ENCODE measurements around the gene EYS. TPM values are rescaled to one million over a fixed set of nuclear protein-coding genes. Genes with fewer than 3 reads are reported as not detected.

EYS gene
- total RNA-seq, 1 experiment from 2014 or later: not detected

- DNase-seq (ENCODE audit: low spot score): no peak
- in situ Hi-C loops (cut with HindIII; ENCODE audit: low sequenced_read_pairs): no loop called here
These were observed 983.5 kb downstream of the EYS start for GRCh38 chr6:64723327-64724058.

GRCh38 chr6:64721865-64722264 is 985.2 kb downstream of the EYS start:
- no peak for DNase-seq (ENCODE audit: low spot score)
- in situ Hi-C loops (cut with HindIII; ENCODE audit: low sequenced_read_pairs): no loop called here

- in situ Hi-C loops (cut with HindIII; ENCODE audit: low sequenced_read_pairs): no loop called here
- no peak for DNase-seq (ENCODE audit: low spot score)
These were observed 989.7 kb downstream of the EYS start for GRCh38 chr6:64717281-64717680.

- no peak for DNase-seq (ENCODE audit: low spot score)
- in situ Hi-C loops (cut with HindIII; ENCODE audit: low sequenced_read_pairs): no loop called here
These were observed 991.4 kb downstream of the EYS start for GRCh38 chr6:64715624-64716023.

GRCh38 chr6:64714073-64714472 is 993.0 kb downstream of the EYS start:
- in situ Hi-C loops (cut with HindIII; ENCODE audit: low sequenced_read_pairs): no loop called here
- DNase-seq (ENCODE audit: low spot score): no peak

GRCh38 chr6:64713175-64713574 is 993.9 kb downstream of the EYS start:
- no peak for DNase-seq (ENCODE audit: low spot score)
- in situ Hi-C loops (cut with HindIII; ENCODE audit: low sequenced_read_pairs): no loop called here

- in situ Hi-C loops (cut with HindIII; ENCODE audit: low sequenced_read_pairs): no loop called here
- DNase-seq (ENCODE audit: low spot score): no peak
These were observed 994.4 kb downstream of the EYS start for GRCh38 chr6:64712606-64713005.

- in situ Hi-C loops (cut with HindIII; ENCODE audit: low sequenced_read_pairs): no loop called here
These were observed 1003.1 kb downstream of the EYS start for GRCh38 chr6:64703922-64704321.

GRCh38 chr6:64696053-64696452 is 1011.0 kb downstream of the EYS start:
- in situ Hi-C loops (cut with HindIII; ENCODE audit: low sequenced_read_pairs): no loop called here

More at GRCh38 chr6:64703922-64704321, 1003.1 kb downstream of the EYS start:
- no peak for DNase-seq (ENCODE audit: low spot score)

GRCh38 chr6:64694356-64694755 is 1012.7 kb downstream of the EYS start:
- no peak for DNase-seq (ENCODE audit: low spot score)
- in situ Hi-C loops (cut with HindIII; ENCODE audit: low sequenced_read_pairs): no loop called here

More at GRCh38 chr6:64696053-64696452, 1011.0 kb downstream of the EYS start:
- no peak for DNase-seq (ENCODE audit: low spot score)

- in situ Hi-C loops (cut with HindIII; ENCODE audit: low sequenced_read_pairs): no loop called here
- no peak for DNase-seq (ENCODE audit: low spot score)
These were observed 1016.0 kb downstream of the EYS start for GRCh38 chr6:64691064-64691463.

GRCh38 chr6:64685401-64685800 is 1021.6 kb downstream of the EYS start:
- DNase-seq (ENCODE audit: low spot score): no peak
- in situ Hi-C loops (cut with HindIII; ENCODE audit: low sequenced_read_pairs): no loop called here

GRCh38 chr6:64683682-64684081 is 1023.3 kb downstream of the EYS start:
- DNase-seq (ENCODE audit: low spot score): no peak
- in situ Hi-C loops (cut with HindIII; ENCODE audit: low sequenced_read_pairs): no loop called here

GRCh38 chr6:64681416-64682160 is 1025.4 kb downstream of the EYS start:
- in situ Hi-C loops (cut with HindIII; ENCODE audit: low sequenced_read_pairs): no loop called here
- no peak for DNase-seq (ENCODE audit: low spot score)

- in situ Hi-C loops (cut with HindIII; ENCODE audit: low sequenced_read_pairs): no loop called here
- no peak for DNase-seq (ENCODE audit: low spot score)
These were observed 1026.6 kb downstream of the EYS start for GRCh38 chr6:64680446-64680845.

GRCh38 chr6:64679416-64679815 is 1027.6 kb downstream of the EYS start:
- in situ Hi-C loops (cut with HindIII; ENCODE audit: low sequenced_read_pairs): no loop called here
- DNase-seq (ENCODE audit: low spot score): no peak

- in situ Hi-C loops (cut with HindIII; ENCODE audit: low sequenced_read_pairs): no loop called here
- no peak for DNase-seq (ENCODE audit: low spot score)
These were observed 1034.4 kb downstream of the EYS start for GRCh38 chr6:64672651-64673050.

- DNase-seq (ENCODE audit: low spot score): no peak
- in situ Hi-C loops (cut with HindIII; ENCODE audit: low sequenced_read_pairs): no loop called here
These were observed 1034.9 kb downstream of the EYS start for GRCh38 chr6:64672131-64672530.

- no peak for DNase-seq (ENCODE audit: low spot score)
- in situ Hi-C loops (cut with HindIII; ENCODE audit: low sequenced_read_pairs): no loop called here
These were observed 1041.9 kb downstream of the EYS start for GRCh38 chr6:64665137-64665536.

- no peak for DNase-seq (ENCODE audit: low spot score)
- in situ Hi-C loops (cut with HindIII; ENCODE audit: low sequenced_read_pairs): no loop called here
These were observed 1042.5 kb downstream of the EYS start for GRCh38 chr6:64664480-64664879.

GRCh38 chr6:64644024-64644423 is 1063.0 kb downstream of the EYS start:
- in situ Hi-C loops (cut with HindIII; ENCODE audit: low sequenced_read_pairs): no loop called here
- no peak for DNase-seq (ENCODE audit: low spot score)
